Mucosa of stomach (tissue), 1 donor: ENCODE results near the gene ZFP64.
A peak's percentile ranks its signal among the peaks of the same experiment; 100 is the strongest.

Experiments used
- H3K27me3 ChIP-seq: one replicate; pipeline ENCODE4 v1.7.0; 2013; ENCODE audit warnings: mild to moderate bottlenecking, low read length; ENCODE audit not compliant: control insufficient read depth, insufficient read depth
- H3K36me3 ChIP-seq: one replicate; pipeline ENCODE4 v1.7.0; 2013; ENCODE audit warnings: low read length; ENCODE audit not compliant: control insufficient read depth, insufficient read depth
- H3K4me1 ChIP-seq: one replicate; pipeline ENCODE4 v1.7.0; 2013; ENCODE audit warnings: mild to moderate bottlenecking, low read length; ENCODE audit not compliant: control insufficient read depth, insufficient read depth
- H3K4me3 ChIP-seq: one replicate; pipeline ENCODE4 v1.7.0; 2013; ENCODE audit warnings: low read length
- H3K9ac ChIP-seq: one replicate; pipeline ENCODE4 v1.7.0; 2013; ENCODE audit warnings: mild to moderate bottlenecking, low read length, moderate library complexity
- H3K9me3 ChIP-seq: one replicate; pipeline ENCODE4 v1.7.0; 2013; ENCODE audit warnings: mild to moderate bottlenecking, low read length, moderate library complexity; ENCODE audit not compliant: control insufficient read depth
- donor health status: Pancreatic carcinoma.

Gene ZFP64

DNA sequence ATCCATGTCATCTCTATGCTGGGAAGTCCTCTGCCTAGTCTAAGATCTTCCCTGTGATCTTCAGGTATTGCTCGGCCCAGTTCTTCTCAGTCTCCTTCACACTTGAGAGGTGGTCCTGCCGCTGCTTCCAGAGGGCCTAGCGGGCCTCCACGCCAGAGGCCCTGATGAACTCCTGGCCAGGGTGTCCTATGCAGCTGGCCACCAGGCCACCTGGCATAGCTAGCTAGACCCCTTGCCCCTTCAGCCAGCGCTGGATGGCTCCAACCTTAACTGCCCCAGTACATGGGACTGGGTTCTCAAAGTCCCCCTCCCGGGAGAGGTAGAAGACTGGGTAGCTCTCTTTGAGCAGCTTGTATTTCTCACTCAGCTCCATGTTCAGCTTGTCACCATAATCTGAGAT, 81.1 kb downstream of the ZFP64 start:
- Histone ChIP-seq H3K4me3 (no peak overlapping the region), H3K36me3 (no peaks in the 10 kb centered on the region), H3K4me1 (peaks cover 8% of the 10 kb centered on the region), H3K9ac (no peak overlapping the region), H3K27me3 (peaks cover 10% of the 10 kb centered on the region), H3K9me3 (no peaks in the 10 kb centered on the region)

DNA sequence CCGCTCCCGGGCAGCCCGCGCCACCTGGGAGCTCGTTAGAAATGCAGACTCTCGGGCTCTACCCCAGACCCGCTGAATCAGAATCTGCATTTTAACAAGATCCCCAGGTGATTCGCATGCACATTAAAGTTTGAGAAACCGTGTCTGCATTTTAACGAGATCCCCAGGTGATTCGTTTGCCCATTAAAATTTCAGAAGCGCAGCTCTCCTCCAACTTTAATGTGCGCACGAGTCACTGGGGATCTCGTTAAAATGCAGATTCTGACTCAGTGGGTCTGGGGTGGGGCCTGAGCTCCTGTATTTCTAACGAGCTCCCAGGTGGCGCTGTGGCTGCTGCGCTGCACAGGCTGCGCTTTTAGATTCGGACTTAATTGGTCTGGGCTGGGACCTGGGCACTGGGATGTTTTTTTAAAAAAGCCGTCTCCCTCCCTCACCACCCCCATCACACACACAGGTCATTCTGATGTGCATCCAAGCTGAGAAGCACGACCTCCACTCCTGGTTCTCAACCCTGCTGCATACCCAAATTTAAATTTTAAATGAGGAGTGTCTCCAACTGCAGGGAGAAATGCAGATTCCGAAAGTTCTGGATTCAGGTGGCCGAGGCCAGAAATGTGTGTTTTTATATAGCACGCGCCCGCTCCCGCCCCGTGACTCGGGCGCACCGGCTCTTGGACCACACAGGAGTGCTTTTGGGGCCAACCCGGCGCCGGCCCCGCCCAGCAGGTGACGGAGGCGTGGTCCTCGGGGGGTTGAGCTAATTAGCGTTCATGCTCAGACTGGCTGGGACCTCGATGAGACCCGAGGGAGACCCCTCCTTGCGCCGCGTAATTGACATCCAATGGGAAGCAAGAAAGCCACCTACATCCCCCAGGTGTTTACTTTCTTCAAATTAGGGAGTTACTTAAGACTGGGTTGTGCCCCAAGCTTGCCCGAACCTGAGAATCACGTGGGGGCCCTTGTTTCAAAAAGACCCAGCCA, 85.8 kb downstream of the ZFP64 start:
- H3K9ac ChIP-seq, result no peak overlapping the region
- H3K4me1 ChIP-seq, result peaks cover 23% of the 10 kb centered on the region
- H3K36me3 ChIP-seq, result no peaks in the 10 kb centered on the region
- no peaks in the 10 kb centered on the region for H3K9me3 ChIP-seq
- H3K27me3 ChIP-seq, result peaks cover 37% of the 10 kb centered on the region
- peak overlapping the region; percentile 19 for H3K4me3 ChIP-seq

DNA sequence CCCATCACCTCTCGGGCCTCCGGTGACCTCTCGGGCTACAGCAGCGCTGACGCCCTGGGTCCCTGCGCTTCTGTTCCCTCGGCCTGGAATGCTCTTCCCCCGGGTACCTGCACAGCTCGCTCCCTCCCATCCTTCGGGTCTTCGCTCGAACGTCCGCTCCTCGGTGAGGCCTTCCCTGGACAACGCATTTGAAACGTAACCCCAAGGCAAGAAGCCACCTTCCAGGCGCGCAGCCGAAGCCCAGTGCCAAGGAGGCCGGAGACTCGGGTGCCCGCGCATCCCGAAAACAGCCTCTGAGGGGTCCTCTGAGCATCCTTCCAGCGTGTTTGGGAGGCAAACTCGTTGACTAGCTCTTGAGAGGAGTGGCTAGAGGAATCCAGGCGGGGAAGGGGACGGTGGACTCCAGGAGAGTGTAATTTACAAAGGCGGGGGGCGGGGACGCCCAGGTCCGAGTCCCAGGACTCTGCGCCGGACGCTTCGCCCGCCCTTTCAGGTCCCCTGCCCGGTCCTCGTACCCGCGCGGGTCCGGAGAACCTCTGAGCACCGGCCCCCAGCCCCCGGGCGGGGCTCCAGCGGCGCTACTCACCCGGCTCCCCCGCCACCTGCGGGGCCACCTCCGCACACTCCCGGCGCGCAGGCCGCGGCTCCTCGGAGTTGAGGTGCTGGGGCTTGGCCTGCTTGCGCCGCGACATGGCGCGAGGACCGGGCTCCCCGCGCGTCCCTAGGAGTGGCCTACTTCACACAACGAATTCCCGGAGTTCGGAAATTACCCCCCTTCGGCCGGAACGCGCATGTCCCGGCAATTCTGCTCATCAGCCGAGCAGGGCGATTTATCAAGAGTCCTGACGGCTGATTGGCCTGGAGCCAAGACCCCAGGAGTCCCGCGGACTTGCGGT, 86.8 kb downstream of the ZFP64 start:
- no peaks in the 10 kb centered on the region for H3K9me3 ChIP-seq
- H3K4me1 ChIP-seq, result peaks cover 23% of the 10 kb centered on the region
- H3K27me3 ChIP-seq, result peaks cover 37% of the 10 kb centered on the region
- no peak overlapping the region for H3K9ac ChIP-seq
- H3K36me3 ChIP-seq, result no peaks in the 10 kb centered on the region
- H3K4me3 ChIP-seq, result peak overlapping the region; percentile 19

DNA sequence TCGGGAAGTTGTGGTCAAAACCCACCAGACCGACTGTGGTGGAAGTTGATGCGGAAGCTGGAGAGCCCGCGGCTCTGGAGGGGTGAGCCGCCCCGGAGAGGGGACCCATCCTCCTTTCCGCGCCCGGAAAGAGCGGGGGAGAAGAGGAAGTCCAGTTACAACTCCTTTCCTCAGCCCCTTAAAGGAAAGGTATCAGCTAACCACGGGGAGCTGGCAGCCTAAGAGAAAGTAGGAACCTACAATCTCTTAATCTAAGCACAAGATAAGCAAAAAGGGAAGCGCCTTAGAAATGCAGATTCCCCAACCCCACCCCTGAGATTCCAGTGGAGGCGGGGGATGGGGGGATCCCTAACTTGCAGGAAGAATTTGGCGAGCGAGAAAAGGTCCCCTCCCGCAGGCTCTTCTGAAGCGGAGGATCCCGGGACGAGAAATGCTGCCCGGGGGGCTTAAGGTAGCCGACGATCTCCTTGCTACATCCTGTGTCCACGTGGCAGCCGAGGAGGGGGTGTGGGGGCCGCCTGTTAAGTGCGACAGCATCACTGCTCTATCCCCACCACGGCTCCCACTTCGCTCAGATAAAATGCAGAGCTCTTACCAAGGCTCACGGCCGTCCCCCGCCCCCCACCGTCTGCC, 87.5 kb downstream of the ZFP64 start:
- no peaks in the 10 kb centered on the region for H3K36me3 ChIP-seq
- peaks cover 37% of the 10 kb centered on the region for H3K27me3 ChIP-seq
- H3K4me3 ChIP-seq, result no peak overlapping the region
- H3K4me1 ChIP-seq, result peaks cover 23% of the 10 kb centered on the region
- no peak overlapping the region for H3K9ac ChIP-seq
- H3K9me3 ChIP-seq, result no peaks in the 10 kb centered on the region

DNA sequence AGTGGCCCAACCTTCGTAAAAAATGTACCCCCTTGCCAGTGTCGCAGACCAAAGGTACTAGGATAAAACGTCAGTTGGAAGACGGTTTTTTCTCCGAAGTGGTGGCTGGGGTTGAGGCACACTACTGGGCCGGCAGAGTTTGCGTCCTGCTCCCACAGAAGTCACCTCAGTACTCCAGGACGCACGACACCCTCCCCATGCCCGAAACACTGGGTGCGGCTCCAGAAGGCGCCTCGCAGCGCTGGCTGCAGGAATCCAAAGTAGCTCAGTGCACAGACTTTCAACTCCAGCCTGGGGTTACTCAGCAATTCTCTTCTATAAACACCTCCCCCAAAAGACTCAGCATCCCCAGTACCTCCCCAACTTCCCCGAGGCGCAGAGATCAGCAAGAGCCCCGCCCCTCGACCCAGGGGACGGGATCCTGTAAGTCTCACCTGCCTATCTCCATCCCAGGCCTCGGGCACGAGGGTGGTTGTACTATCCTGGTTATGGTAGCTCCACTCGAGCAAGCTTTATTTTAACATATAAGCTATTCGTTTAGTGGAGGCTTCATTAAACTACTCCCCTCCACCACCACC, 88.2 kb downstream of the ZFP64 start:
- peaks cover 23% of the 10 kb centered on the region for H3K4me1 ChIP-seq
- H3K4me3 ChIP-seq, result no peak overlapping the region
- no peak overlapping the region for H3K9ac ChIP-seq
- H3K36me3 ChIP-seq, result no peaks in the 10 kb centered on the region
- H3K9me3 ChIP-seq, result no peaks in the 10 kb centered on the region
- H3K27me3 ChIP-seq, result peaks cover 37% of the 10 kb centered on the region

DNA sequence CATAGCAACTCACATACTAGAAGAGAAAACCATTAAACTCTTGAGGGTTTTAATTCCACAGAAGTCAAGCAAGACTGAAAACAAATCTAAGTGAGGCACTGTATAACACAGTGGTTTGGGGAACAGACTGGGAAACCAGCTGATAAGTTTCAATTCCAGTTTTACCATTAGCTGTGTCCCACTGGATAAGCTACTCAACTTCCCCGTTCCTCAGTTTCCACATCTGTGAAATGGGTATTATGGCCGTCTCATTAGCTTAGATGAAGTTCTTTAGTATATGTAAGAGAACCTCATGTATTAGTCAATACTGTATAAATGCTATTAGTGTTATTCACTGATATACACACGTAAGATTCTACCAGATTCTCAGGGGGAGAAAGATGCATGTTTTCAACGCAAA, 89.0 kb downstream of the ZFP64 start:
- Histone ChIP-seq H3K4me1 (peaks cover 23% of the 10 kb centered on the region), H3K9me3 (no peaks in the 10 kb centered on the region), H3K4me3 (no peak overlapping the region), H3K9ac (no peak overlapping the region), H3K27me3 (peaks cover 37% of the 10 kb centered on the region), H3K36me3 (no peaks in the 10 kb centered on the region)

DNA sequence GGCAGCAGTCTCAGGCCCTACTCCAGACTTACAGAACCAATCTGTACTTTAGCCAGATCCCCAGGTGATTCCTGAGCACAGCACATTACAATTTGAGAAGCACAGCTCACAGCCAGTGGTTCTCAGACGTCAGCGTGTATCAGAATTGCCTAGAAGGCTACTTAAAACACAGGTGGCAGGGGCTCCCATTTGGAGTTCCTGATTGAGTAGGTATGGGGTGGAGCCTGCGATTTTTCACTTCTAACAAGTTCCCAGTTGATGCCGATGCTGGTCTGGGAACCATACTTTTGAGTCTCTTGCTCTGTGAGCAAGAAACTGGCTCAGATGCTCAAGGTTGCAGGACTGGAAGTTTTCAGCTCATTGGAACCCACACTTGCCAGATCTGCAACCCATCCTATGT, 89.5 kb downstream of the ZFP64 start:
- Histone ChIP-seq H3K36me3 (no peaks in the 10 kb centered on the region), H3K9me3 (no peaks in the 10 kb centered on the region), H3K4me3 (no peak overlapping the region), H3K27me3 (peaks cover 37% of the 10 kb centered on the region), H3K4me1 (peaks cover 23% of the 10 kb centered on the region), H3K9ac (no peak overlapping the region)
